ENCODE data around the gene PCBP3. TPM values are rescaled to one million over a fixed set of nuclear protein-coding genes. Genes with fewer than 3 reads are reported as not detected.

PCBP3 gene
- total RNA-seq, 1 experiment from 2014 or later: not detected

DNA sequence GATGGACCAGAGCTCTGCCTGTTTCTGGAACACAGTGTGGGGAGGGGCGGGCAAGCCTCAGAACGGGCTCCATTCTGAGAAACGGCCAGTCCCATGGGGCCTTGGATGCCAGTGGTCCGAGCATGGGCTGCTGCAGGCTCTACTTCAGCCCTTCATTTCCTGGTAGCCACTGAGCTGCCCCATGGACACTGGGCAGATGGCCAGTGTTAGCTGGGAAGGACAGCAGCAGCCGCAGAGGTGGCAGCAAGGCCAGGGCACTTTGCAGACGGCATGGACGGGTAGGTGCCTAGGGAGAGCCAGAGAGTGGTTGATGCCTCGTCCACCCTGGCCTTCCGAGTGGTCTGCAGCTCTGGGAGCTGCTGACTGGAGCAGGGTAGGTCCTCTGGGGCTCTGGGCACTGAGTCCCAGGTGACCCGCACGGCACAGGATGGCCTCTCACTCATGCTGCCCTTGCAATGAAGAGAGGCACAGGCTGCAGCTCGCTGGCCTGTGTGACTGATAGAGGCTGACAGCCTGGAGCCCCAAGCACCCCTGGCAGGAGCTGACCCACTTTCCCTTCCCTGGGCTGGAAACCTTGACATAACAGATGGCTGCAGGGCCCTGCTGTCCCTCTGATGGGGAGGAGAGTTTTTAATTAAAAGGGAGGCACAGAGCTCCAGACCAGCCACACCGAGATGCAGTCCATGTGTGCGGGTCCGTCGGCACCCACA is 250.4 kb downstream of the PCBP3 start:
- no peak overlapping the region for H3K4me3 ChIP-seq
- no peaks in the 10 kb centered on the region for H3K27me3 ChIP-seq (ENCODE audit: insufficient read depth, low read depth)
- peaks cover 15% of the 10 kb centered on the region for H3K4me1 ChIP-seq (replicated peaks; ENCODE audit: insufficient read depth)
- no peak overlapping the region for H3K27ac ChIP-seq
- no peak for TF ChIP-seq EZH2 (IDR thresholded peaks at IDR 0.05; ENCODE audit: low read depth)
- no peak for TF ChIP-seq CTCF (conservative IDR thresholded peaks at IDR 0.05)
- POLR2A ChIA-PET (ENCODE audit: unreplicated experiment): no interaction called here
- intact Hi-C loops (cut with micrococcal nuclease; ENCODE audit: unreplicated experiment): no loop called here
- CTCF ChIA-PET: no interaction called here
- no peaks in the 10 kb centered on the region for H3K9me3 ChIP-seq (ENCODE audit: insufficient read depth, low read depth)
- no peaks in the 10 kb centered on the region for H4K20me1 ChIP-seq (ENCODE audit: insufficient read depth)
- H3F3A ChIP-seq (ENCODE audit: insufficient read depth, low read depth): peaks cover 3% of the 10 kb centered on the region; the same call in 1 of the 2 replicates
- no peak for DNase-seq
- no peak overlapping the region for H3K4me2 ChIP-seq
- no peaks in the 10 kb centered on the region for H3K9me2 ChIP-seq (ENCODE audit: insufficient read depth)
- no TSS peak for BruUV-seq (replicated peaks)
- no peaks in the 10 kb centered on the region for H3K36me3 ChIP-seq (ENCODE audit: low read depth)
- H2AFZ ChIP-seq: no peak overlapping the region
- H3K79me2 ChIP-seq (ENCODE audit: low read depth): no peaks in the 10 kb centered on the region

- intact Hi-C loops (cut with micrococcal nuclease; ENCODE audit: unreplicated experiment): no loop called here
- no peak overlapping the region for H3K4me2 ChIP-seq
- no peak for TF ChIP-seq EZH2 (IDR thresholded peaks at IDR 0.05; ENCODE audit: low read depth)
- no peak for TF ChIP-seq CTCF (conservative IDR thresholded peaks at IDR 0.05)
Measured at GRCh38 chr21:45894450-45894825, 250.9 kb downstream of the PCBP3 start.

GRCh38 chr21:45894906-45895777 is 251.6 kb downstream of the PCBP3 start:
- Histone ChIP-seq H3K27ac (no peak overlapping the region), H3K4me3 (no peak overlapping the region), H3K4me1 (replicated peaks; ENCODE audit: insufficient read depth) (peaks cover 15% of the 10 kb centered on the region), H3K36me3 (ENCODE audit: low read depth) (no peaks in the 10 kb centered on the region), H3F3A (ENCODE audit: insufficient read depth, low read depth) (peaks cover 3% of the 10 kb centered on the region; the same call in 1 of the 2 replicates), H3K79me2 (ENCODE audit: low read depth) (no peaks in the 10 kb centered on the region), H2AFZ (no peak overlapping the region), H4K20me1 (ENCODE audit: insufficient read depth) (no peaks in the 10 kb centered on the region), H3K4me2 (no peak overlapping the region), H3K9me3 (ENCODE audit: insufficient read depth, low read depth) (no peaks in the 10 kb centered on the region), H3K9me2 (ENCODE audit: insufficient read depth) (no peaks in the 10 kb centered on the region), H3K27me3 (ENCODE audit: insufficient read depth, low read depth) (no peaks in the 10 kb centered on the region)
- ChIA-PET CTCF (no interaction called here), POLR2A (ENCODE audit: unreplicated experiment) (no interaction called here)
- intact Hi-C loops (cut with micrococcal nuclease; ENCODE audit: unreplicated experiment): no loop called here
- no peak for DNase-seq
- BruUV-seq (replicated peaks): no TSS peak
- TF ChIP-seq CTCF (conservative IDR thresholded peaks at IDR 0.05) (no peak), EZH2 (IDR thresholded peaks at IDR 0.05; ENCODE audit: low read depth) (no peak)

More at GRCh38 chr21:45894450-45894825, 250.9 kb downstream of the PCBP3 start:
- H3K4me3 ChIP-seq: no peak overlapping the region
- H2AFZ ChIP-seq: no peak overlapping the region
- H3K27ac ChIP-seq: no peak overlapping the region
- no TSS peak for BruUV-seq (replicated peaks)
- CTCF ChIA-PET: no interaction called here
- no peak for DNase-seq
- H4K20me1 ChIP-seq (ENCODE audit: insufficient read depth): no peaks in the 10 kb centered on the region
- POLR2A ChIA-PET (ENCODE audit: unreplicated experiment): no interaction called here
- no peaks in the 10 kb centered on the region for H3K36me3 ChIP-seq (ENCODE audit: low read depth)
- H3K4me1 ChIP-seq (replicated peaks; ENCODE audit: insufficient read depth): peaks cover 15% of the 10 kb centered on the region
- peaks cover 3% of the 10 kb centered on the region; the same call in 1 of the 2 replicates for H3F3A ChIP-seq (ENCODE audit: insufficient read depth, low read depth)
- no peaks in the 10 kb centered on the region for H3K27me3 ChIP-seq (ENCODE audit: insufficient read depth, low read depth)
- H3K9me3 ChIP-seq (ENCODE audit: insufficient read depth, low read depth): no peaks in the 10 kb centered on the region
- H3K9me2 ChIP-seq (ENCODE audit: insufficient read depth): no peaks in the 10 kb centered on the region
- H3K79me2 ChIP-seq (ENCODE audit: low read depth): no peaks in the 10 kb centered on the region
